HG03135 (cell line): ENCODE measurements around the gene ARFGEF3.
"Not testable (repeated sequence)": the region's sequence is repeated elsewhere in the genome, so short reads cannot be mapped to it uniquely, and the experiment has no call there.

Source experiments
- ATAC-seq: cut with Tn5 transposase; IDR thresholded peaks from one replicate; pipeline ENCODE4 v1.9.1; 2021; ENCODE audit warnings: mild to moderate bottlenecking, moderate library complexity; ENCODE audit not compliant: unreplicated experiment

Gene ARFGEF3

GRCh38 chr6:138161338-138162110, at the start of gene ARFGEF3:
ARFGEF3 (plus strand) TSS chr6:138161939; CDS start chr6:138162087, 148 bp downstream.
- peak; percentile 70 for ATAC-seq

GRCh38 chr6:138113588-138114210, 48.0 kb upstream of the ARFGEF3 start:
- ATAC-seq: no peak

GRCh38 chr6:138115201-138115600, 46.5 kb upstream of the ARFGEF3 start:
- no peak for ATAC-seq

GRCh38 chr6:138115877-138116660, 45.7 kb upstream of the ARFGEF3 start:
- ATAC-seq: peak; percentile 59

- no peak for ATAC-seq
Observed at GRCh38 chr6:138116661-138116999, 45.1 kb upstream of the ARFGEF3 start.

GRCh38 chr6:138117376-138117914, 44.3 kb upstream of the ARFGEF3 start:
- ATAC-seq: no peak

GRCh38 chr6:138119229-138119628, 42.5 kb upstream of the ARFGEF3 start:
- ATAC-seq: not testable (repeated sequence)

- no peak for ATAC-seq
Observed at GRCh38 chr6:138119976-138120375, 41.8 kb upstream of the ARFGEF3 start.

GRCh38 chr6:138124096-138124495, 37.6 kb upstream of the ARFGEF3 start:
- no peak for ATAC-seq

- no peak for ATAC-seq
Observed at GRCh38 chr6:138128096-138128495, 33.6 kb upstream of the ARFGEF3 start.

GRCh38 chr6:138129190-138129589, 32.5 kb upstream of the ARFGEF3 start:
- no peak for ATAC-seq

GRCh38 chr6:138142806-138143205, 18.9 kb upstream of the ARFGEF3 start:
- no peak for ATAC-seq

GRCh38 chr6:138145402-138145801, 16.3 kb upstream of the ARFGEF3 start:
- peak; percentile 76 for ATAC-seq

- no peak for ATAC-seq
Observed at GRCh38 chr6:138146544-138146943, 15.2 kb upstream of the ARFGEF3 start.

GRCh38 chr6:138155443-138155842, 6.3 kb upstream of the ARFGEF3 start:
- ATAC-seq: no peak

- no peak for ATAC-seq
Observed at GRCh38 chr6:138157986-138158638, 3.6 kb upstream of the ARFGEF3 start.

GRCh38 chr6:138159246-138159645, 2.5 kb upstream of the ARFGEF3 start:
- ATAC-seq: no peak

GRCh38 chr6:138160329-138161087, 1.2 kb upstream of the ARFGEF3 start:
- no peak for ATAC-seq

GRCh38 chr6:138161088-138161337, 726 bp upstream of the ARFGEF3 start:
- no peak for ATAC-seq

- ATAC-seq: peak; percentile 17
Observed at GRCh38 chr6:138162111-138162954, 594 bp downstream of the ARFGEF3 start.
